GM19238 (cell line): ENCODE results near the gene BEST2.
A peak's percentile ranks its signal among the peaks of the same experiment; 100 is the strongest.

Experiments used
- DNase-seq: peaks from one replicate; pipeline ENCODE4 v3.0.0; 2011; ENCODE audit warnings: low spot score; ENCODE audit not compliant: insufficient read length

Gene BEST2

DNA sequence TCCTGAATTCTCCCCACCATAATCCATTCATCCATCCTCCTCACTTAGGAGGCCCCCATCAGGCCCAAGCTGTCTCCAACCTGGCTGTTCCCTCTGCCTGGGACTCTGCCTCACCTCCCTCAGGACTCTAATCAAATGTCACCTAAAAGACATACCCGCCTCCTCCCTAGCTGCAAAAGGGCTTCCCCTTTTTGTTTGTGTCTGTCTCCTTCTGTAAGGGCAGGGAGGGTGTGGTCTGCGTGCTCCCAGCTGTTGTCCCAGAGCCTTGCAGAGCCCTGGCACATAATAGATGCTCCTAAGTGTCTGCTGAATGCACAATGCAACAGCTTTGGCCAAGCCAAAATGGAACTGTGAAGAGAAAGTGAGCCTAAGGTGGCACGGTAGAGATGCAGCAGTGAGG lies 21.5 kb upstream of the BEST2 start:
- DNase-seq: no peak

DNA sequence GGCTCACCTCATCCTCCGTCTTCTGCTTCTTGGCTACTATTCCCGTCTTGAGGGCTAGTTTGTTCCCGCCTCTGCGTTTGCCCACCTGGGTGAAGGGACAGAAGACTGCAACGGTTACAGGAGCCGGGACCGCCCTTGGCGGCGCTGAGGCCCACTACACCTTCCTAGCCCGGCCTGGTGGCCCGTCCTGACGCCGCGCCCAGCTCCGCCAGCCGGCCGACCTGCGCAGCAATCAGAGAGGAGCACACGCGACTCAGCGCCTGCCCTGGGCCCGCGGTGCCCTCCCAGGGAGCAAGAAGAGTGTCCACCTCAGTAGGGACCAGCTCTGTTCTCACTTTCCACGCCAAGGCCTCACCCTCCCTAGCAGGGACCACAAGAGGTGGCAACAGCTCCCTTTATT lies 20.3 kb upstream of the BEST2 start:
- no peak for DNase-seq

- DNase-seq: peak; percentile 65
These were observed 18.0 kb upstream of the BEST2 start for GRCh38 chr19:12733369-12734214.

DNA sequence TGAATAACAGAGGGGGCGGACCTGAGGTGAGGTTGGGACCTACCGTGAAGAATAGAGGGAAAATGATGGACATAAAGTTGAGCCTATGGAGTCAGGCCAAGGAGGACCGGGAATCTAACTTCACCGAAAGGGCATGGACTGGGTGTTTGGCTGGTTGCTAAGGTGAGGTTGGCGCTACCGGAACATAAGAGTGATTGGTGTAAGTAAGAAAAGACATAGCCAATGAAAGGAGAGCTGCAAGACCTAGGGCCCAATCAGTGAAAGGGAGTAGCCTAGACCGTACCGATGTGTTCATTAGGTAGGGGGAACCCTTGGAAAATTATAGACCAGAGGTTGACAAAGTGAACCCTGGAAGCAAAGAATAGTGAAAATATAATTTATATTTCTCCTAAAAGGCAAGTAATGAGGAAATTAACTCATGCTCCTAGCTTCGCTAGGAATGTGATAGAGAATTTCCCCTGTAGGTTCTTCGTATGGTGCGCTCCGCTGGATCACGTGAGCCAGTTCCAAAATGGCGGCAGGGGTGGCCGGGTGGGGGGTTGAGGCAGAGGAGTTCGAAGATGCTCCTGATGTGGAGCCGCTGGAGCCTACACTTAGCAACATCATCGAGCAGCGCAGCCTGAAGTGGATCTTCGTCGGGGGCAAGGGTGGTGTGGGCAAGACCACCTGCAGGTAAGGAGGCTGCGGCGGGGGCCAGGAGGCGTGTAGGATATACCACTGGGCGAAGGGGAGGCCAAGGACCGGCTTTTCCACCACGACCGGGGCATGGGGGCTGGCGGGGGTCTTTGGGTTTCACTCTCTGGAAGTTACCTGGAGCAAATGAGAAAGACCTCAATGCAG lies 14.4 kb upstream of the BEST2 start, which contains the start of gene GET3:
Gene GET3, plus strand, starts transcription at position 503 of the 840 bp plus-strand sequence. Its CDS starts 9 bp downstream, at position 512.
- DNase-seq: peak; percentile 94

DNA sequence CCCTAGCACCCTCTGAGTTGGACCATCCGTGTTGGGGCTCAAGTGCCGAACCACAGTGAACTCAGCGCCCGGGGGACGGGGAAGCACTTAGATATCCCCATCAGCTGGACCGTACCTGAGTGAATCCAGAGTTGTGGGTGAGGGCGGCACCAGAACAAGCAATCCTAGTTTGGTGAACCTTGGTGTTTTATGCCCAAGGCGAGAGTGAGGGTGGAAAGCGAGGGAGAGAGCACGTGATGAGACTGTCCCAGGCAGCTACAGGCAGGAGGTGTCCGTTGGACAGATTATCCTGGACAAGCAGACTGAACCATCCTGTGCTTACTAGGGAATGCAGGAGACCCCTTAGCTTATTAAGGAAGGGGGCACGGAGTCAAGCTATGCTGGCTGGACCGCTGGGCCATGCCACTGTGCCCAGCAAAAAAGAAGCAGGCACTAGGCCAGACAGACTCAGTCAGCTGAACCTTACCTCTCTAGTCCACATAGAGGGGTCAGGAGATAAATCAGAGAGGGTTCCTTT lies 13.7 kb upstream of the BEST2 start:
- DNase-seq: no peak

GRCh38 chr19:12745166-12745897 lies 6.3 kb upstream of the BEST2 start:
- no peak for DNase-seq

DNA sequence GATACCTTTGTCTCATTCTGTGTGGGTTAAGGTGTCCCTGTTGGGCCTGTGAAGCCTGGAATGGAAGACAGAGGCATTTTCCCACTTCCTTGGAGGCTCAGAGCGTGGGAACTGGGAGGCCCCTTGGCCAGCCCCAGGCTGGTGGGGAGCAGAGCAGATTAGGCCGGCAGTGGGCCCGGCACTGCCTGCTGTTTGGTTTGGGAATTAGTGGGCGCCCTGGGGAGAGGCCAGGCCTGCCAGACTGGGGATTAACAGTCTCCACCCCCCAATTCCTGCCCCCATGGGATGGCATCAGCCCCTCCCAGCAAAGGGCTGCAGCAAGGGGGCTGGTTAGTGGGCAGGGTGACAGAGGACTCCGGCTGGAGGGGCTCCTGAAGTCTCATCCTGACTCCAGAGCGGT lies 3.1 kb upstream of the BEST2 start:
- no peak for DNase-seq

DNA sequence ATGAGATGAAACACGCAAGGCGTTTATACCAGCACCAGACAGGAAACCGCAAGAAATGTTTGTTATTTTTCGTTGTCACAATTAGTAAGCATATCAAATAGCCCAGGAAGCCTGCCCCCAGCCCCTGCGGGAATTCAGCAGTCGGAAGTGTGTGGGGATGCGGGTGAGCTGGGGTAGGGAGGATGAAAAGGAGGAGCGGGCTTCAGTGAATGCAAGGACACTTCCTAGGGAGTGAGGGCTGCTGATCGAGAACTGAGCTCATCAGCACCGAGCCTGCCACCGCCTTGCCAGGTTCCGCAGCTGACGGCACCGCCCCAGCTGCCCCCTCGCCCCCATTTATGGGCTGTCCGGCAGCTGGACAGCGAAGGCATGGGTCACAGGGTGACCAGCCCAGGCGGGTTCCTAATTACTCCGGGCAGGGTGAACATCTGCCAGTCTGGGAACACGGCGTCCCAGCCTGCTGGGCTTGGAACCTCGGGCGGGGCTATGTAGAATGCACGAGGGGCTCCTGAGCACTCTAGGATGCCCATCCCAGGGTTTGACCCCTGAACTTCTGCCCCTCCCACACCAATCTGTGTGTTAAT lies 1.6 kb upstream of the BEST2 start:
- no peak for DNase-seq

GRCh38 chr19:12750851-12751250 lies 740 bp upstream of the BEST2 start:
- DNase-seq: no peak

DNA sequence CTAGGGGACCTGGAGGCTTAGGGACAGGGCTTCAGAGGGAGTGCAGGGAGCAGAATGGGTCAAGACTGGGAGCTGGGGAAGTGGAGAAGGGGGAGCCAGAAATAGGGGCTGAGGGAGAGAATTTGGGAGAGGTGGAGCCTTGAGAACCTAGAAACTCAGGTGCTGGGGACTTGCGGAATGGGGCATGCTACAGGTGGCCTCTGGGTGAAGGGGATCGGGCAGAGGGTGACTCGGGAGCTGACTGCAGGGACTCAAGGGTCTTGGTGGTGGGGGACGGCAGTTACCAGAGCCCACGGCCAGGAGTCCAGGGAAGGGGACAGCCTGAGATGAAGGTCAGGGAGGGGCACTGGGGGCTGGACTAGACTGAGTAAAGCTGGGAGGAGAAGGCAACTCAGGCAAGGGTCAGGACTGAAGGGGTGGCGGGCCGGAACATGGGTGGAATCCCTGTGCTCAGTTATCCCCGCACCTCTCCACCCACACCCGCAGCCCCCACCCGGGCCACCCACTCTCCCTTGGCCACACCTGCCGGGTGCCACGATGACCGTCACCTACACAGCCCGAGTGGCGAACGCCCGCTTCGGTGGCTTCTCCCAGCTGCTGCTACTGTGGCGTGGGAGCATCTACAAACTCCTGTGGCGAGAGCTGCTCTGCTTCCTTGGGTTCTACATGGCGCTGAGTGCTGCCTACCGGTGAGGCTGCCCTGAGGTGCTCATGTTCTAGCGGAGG lies 628 bp downstream of the BEST2 start:
- no peak for DNase-seq

- no peak for DNase-seq
These were observed 3.0 kb downstream of the BEST2 start for GRCh38 chr19:12754465-12755196.

DNA sequence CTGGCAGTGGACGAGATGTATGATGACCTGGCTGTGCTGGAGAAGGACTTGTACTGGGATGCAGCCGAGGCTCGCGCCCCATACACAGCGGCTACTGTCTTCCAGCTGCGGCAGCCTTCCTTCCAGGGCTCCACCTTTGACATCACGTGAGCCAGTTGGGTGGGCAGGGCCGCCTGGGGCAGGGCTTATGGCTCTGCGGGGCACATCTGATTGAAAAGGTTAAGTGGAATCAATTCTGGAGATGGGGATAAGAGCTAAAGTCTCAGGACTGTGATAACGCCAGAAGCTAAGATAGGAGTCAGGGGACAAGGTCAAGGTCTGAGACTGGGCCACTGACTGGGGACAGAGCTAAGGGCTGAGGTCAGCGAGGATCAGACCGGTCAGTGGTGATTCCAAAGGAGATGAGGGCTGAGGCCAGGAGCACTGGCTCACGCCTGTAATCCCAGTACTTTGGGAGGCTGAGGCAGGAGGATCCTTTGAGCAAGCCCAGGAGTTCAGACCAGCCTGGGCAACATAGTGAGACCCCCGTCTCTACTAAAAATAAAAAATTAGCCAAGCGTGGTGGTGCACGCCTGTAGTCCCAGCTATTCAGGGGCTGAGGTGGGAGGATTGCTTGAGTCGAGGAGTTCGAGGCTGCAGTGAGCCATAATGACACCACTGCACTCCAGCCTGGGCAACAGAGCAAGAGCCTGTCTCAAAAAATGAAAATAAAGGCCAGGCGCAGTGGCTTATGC lies 4.7 kb downstream of the BEST2 start:
- no peak for DNase-seq

DNA sequence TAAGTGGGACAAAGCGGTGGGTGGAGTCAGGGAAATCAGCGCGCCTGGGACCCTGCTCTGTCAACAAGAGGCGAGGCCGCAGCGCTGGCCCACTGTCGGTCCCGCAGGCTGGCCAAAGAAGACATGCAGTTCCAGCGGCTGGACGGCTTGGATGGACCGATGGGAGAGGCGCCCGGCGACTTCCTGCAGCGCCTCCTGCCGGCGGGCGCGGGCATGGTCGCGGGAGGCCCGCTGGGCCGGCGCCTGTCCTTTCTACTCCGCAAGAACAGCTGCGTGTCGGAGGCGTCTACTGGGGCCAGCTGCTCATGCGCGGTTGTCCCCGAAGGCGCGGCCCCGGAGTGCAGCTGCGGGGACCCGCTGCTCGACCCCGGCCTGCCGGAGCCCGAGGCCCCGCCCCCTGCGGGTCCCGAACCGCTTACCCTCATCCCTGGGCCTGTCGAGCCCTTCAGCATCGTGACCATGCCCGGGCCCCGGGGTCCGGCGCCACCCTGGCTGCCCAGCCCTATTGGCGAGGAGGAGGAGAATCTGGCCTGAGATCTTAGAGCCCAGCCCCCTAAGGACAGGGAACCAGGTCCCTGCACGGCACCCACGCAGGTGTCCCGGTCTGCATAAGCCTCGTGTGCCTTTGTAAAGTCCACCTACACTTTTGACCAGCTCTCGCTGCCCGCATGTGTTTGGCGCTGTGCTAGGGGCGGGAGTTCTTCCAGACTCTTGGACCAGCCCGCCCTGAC lies 6.1 kb downstream of the BEST2 start:
- peak; percentile 78 for DNase-seq

DNA sequence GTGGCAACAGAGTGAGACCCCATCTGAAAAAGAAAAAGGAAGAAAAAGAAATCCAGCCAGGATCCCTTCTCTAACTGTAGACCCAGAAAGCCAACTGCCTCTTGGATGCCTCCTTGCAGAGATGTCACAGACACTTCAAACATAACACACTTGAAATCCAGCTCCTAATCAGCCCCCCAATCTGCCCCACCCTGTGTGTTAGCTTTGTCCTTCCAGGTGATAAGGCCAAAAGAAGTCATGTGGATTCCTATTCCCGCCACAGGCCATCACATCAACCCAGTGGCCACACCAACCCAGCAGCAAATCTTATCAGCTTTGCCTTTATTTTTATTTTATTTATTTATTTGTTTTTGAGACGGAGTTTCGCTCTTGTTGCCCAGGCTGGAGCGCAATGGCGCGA lies 8.1 kb downstream of the BEST2 start:
- DNase-seq: no peak

GRCh38 chr19:12763100-12763499 lies 11.5 kb downstream of the BEST2 start:
- no peak for DNase-seq

- no peak for DNase-seq
These were observed 13.1 kb downstream of the BEST2 start for GRCh38 chr19:12764698-12765097.

GRCh38 chr19:12766051-12766521 lies 14.5 kb downstream of the BEST2 start:
- peak; percentile 86 for DNase-seq

- DNase-seq: no peak
These were observed 15.6 kb downstream of the BEST2 start for GRCh38 chr19:12767150-12767549.
